ENCODE data around the gene RIMS3.
A peak's percentile ranks its signal among the peaks of the same experiment; 100 is the strongest.

Gene RIMS3

DNA sequence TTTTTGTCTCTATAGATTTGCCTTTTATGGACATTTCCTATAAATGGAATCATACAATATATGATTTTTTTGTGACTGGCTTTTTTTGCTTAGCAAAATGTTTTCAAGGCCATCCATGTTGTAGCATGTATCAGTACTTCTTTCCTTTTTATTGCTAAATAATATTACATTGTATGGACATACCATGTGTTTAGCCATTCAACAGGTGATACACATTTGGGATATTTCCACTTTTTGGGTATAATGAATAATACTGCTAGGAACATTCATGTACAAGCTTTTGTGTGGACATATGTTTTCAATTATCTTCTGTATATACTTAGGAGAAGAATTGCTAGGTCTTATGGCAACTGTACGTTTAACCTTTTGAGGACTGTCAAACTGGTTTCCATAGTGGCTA, 47.4 kb downstream of the RIMS3 start:
- H3K4me3 ChIP-seq (ENCODE audit: low read depth, low read length) = no peak overlapping the region
- no peak for TF ChIP-seq CTCF (IDR thresholded peaks at IDR 0.05; ENCODE audit: insufficient read depth, low read depth, low read length, missing control alignments)
- no peak for DNase-seq (ENCODE audit: low read depth)

DNA sequence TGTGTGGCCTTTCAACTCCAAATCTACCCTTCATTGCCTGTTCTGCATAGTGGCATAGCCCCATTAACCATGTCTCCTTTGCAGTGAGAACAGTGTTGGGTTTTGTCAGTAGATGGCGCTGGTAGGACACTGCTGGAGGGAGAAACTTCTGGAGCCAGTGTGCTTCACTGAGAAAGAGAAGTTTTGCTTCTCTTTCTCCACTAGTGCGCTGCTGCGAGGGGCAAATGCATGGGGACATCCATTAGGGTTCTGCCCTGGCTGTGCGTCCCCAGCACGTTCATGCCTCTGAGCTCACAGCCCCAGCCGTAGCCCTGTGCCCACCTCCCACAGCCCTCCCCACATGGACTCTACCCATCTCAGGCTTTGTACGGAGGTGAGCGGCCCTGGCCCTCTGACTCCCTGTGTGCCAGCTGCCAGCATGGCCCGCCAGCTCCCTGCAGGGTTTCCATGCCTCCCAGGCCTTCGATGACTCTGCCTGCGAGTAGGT, 53.1 kb downstream of the RIMS3 start:
- DNase-seq (ENCODE audit: low read depth) = peak; percentile 77
- H3K4me3 ChIP-seq (ENCODE audit: low read depth, low read length) = no peak overlapping the region
- TF ChIP-seq CTCF (IDR thresholded peaks at IDR 0.05; ENCODE audit: insufficient read depth, low read depth, low read length, missing control alignments) = peak; percentile 91

DNA sequence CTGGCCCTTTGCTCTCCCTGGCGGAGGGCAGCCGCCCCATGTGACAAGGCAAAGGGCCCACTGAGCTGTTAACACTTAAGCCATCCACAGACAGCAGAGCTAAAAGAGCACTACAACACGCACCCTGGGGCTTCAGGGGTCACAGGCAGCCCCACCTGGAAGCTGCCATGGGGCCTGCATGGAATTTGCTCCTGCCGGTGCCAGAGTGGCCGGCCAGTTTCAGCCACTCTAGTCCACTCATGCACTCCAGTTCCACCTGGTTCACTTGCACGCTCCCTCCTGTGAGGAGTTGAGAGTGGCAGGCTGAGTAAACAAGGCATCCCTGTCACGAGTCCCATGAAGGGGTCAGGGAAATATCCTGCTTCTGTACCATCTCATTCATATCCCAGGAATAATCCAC, 55.3 kb downstream of the RIMS3 start:
- no peak for TF ChIP-seq CTCF (IDR thresholded peaks at IDR 0.05; ENCODE audit: insufficient read depth, low read depth, low read length, missing control alignments)

DNA sequence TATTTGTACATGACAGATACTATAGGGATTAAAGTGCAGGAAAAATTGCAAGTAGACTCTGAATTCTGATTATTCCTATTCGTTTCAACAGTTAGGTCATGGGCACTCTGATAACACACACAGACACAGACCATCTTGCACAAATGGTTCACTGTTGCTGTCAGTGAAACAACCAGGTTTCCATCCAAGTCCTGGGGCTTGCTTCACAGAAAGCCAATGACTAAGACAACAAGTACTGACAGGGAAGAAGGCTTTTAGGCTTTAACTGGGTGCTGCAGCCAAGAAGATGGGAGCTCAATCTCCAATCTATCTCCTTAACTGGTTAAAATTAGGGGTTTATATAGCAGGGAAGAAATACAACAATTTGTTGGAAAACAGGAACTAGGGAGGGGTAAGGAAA, 57.6 kb downstream of the RIMS3 start:
- H3K4me3 ChIP-seq (ENCODE audit: low read depth, low read length) = no peak overlapping the region
- no peak for TF ChIP-seq CTCF (IDR thresholded peaks at IDR 0.05; ENCODE audit: insufficient read depth, low read depth, low read length, missing control alignments)
- DNase-seq (ENCODE audit: low read depth) = no peak

More for the DNA sequence above, 55.3 kb downstream of the RIMS3 start:
- H3K4me3 ChIP-seq (ENCODE audit: low read depth, low read length) = no peak overlapping the region
- no peak for DNase-seq (ENCODE audit: low read depth)

DNA sequence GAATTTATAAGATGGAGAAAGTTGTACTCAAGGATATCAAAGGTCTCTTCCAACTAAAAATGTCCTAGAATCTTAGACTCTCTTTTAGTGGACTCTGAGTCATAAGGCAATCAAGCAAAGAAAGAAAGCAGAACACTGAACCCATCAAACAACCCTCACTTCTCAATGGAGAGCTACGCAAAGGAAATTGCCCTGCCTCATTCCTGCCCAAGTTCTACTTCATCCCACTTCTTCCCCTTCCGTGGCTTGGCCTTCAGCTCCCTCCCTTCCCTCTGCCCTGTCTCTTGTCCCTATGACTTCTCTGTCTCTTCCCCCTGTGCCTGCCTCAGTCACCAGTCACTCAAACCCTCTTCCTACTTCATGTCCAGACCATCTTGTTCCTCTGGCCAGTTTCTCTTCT, 58.5 kb downstream of the RIMS3 start:
- H3K4me3 ChIP-seq (ENCODE audit: low read depth, low read length) = no peak overlapping the region
- no peak for TF ChIP-seq CTCF (IDR thresholded peaks at IDR 0.05; ENCODE audit: insufficient read depth, low read depth, low read length, missing control alignments)
- DNase-seq (ENCODE audit: low read depth) = no peak

DNA sequence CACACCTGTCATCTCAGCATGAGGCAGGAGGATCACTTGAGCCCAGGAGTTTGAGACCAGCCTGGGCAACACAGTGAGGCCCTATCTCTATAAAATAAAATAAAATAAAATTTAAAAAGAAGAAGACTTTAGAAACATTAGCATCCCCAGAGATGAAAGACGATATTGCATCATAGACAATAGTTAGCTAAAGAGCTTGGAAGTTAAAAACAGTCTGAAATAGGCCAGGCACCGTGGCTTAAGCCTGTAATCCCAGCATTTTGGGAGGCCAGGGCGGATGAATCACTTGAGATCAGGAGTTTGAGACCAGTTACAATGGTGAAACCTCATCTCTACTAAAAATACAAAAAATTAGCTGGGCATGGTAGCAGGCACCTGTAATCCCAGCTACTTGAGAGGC, 59.3 kb downstream of the RIMS3 start:
- no peak for DNase-seq (ENCODE audit: low read depth)
- no peak for TF ChIP-seq CTCF (IDR thresholded peaks at IDR 0.05; ENCODE audit: insufficient read depth, low read depth, low read length, missing control alignments)
- no peak overlapping the region for H3K4me3 ChIP-seq (ENCODE audit: low read depth, low read length)

DNA sequence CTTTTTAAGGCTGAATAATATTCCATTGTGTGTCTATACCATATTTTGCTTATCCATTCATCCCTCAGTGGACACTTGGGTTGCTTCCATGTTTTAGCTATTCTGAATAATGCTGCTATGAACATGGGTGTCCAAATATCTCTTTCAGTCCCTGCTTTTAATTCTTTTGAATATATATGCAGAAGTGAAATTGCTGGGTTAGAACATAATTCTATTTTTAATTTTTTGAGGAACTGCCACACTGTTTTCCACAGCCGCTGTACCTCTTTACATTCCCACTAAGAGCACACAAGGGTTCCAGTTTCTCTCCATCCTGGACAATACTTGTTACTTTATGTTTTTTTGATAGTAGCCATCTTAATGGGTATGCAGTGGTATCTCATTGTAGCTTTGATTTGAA, 65.6 kb downstream of the RIMS3 start:
- H3K4me3 ChIP-seq (ENCODE audit: low read depth, low read length) = no peak overlapping the region
- TF ChIP-seq CTCF (IDR thresholded peaks at IDR 0.05; ENCODE audit: insufficient read depth, low read depth, low read length, missing control alignments) = no peak
- DNase-seq (ENCODE audit: low read depth) = no peak

All from GM12865 (cell line).